GM18861 (cell line): Measurements from ENCODE around the gene PIK3C2B.

Source experiments
- ATAC-seq: cut with Tn5 transposase; IDR thresholded peaks from one replicate; pipeline ENCODE4 v1.9.1; 2021; ENCODE audit not compliant: unreplicated experiment

The PIK3C2B gene

DNA sequence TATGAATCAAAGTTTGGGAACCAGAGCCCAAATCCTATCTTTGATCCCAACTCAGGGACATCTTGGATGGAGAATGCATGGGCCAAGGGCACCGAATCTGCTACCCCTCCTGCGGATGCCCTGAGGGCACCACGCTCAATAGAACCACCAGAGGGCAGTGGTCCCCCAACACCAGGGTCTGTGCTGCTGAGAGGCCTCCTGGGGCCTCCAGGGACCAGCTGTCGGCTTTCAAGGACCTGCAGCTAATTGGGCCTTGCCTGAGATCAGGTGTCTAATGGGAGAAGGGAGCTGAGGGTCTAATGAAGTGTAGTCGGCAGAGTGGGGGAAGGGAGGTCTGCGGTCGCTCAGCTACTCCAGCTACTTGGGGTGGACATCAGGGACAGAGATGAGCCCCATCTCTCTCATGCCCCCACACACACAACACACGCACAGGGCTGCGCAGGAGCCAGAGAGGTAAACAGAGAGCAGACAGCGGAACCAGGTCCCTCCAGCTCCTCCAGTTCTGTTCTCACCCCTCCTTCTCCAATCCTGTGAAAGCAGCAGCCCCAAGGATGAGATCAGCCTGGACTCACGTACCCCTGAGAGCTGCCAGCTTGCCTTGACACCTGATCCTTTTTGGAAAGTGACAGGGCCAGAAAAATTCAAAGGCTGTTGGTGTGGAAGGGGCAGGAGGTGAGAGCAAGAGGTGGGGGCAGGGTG, 48.0 kb downstream of the PIK3C2B start:
- peak; percentile 59 for ATAC-seq

DNA sequence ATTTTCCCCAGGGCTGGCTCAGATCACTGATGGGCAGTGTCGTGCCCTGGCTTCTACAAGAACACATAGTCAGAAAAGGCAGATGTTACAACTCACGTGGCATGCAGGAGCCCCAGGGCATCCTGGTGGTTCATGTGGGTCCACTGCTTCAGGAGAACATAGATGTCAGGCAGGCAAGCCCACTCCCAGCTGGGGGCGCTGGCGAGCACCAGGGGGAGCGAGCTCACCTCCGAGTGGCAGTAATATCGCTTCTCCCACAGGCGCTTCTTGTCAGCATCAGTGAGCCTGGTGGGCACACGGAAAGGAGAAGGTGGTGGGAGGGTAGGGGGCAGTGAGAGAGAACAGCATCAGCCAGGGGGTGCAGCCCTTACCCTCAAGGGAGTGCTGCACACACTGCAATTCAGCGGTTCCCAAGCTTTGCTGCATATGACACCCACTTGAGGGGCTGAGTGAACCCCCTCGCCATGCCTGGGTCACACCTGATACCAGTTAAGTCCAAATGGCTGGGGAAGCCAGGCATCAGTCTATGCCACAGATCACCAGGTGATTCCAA, 48.7 kb downstream of the PIK3C2B start:
- peak; percentile 10 for ATAC-seq
